Activated naive CD4-positive, alpha-beta T cell treated with anti-CD3 and anti-CD28 coated beads for 36 hours (primary cell): Measurements from ENCODE around the gene NINJ2. TPM values are rescaled to one million over a fixed set of nuclear protein-coding genes. Genes with fewer than 3 reads are reported as not detected.

ENCODE experiments used
- CTCF ChIA-PET: fragments of 350-600 bp; sonication (Branson Sonifier 250); formaldehyde crosslinking; loops from one replicate; lab custom pipeline; 2021; ENCODE audit warnings: antibody characterized with exemption; lab: Charles Lee
- DNase-seq: peaks from one replicate; pipeline ENCODE4 v3.0.0-alpha.2; 2020
- H3K27ac Mint-ChIP-seq: one replicate; pipeline ENCODE4 v1.8.0; 2021; ENCODE audit warnings: mild to moderate bottlenecking, mixed read lengths
- H3K27me3 Mint-ChIP-seq: one replicate; pipeline ENCODE4 v1.8.0; 2021; ENCODE audit warnings: low read depth, mixed read lengths
- H3K36me3 Mint-ChIP-seq: one replicate; pipeline ENCODE4 v1.8.0; 2021; ENCODE audit warnings: low read depth, mixed read lengths
- H3K4me1 Mint-ChIP-seq: one replicate; pipeline ENCODE4 v1.8.0; 2021; ENCODE audit warnings: low read depth, mixed read lengths
- H3K4me3 Mint-ChIP-seq: one replicate; pipeline ENCODE4 v1.8.0; 2021; ENCODE audit warnings: mild to moderate bottlenecking, moderate library complexity, mixed read lengths
- H3K9me3 Mint-ChIP-seq: one replicate; pipeline ENCODE4 v1.8.0; 2021; ENCODE audit warnings: mixed read lengths
- intact Hi-C: fragments of 100-400 bp; cut with micrococcal nuclease; formaldehyde crosslinking; loops from one replicate; pipeline ENCODE4 v1.15.1; 2023
- total RNA-seq, 2 experiments: library from RNA; stranded (reverse); gene quantifications; one replicate each; pipeline ENCODE4 v1.2.3, GENCODE V29; 2021

NINJ2 gene
- total RNA-seq, 2 experiments from 2014 or later = 1.8 to 2.5 TPM

- DNase-seq = no peak
- Mint-ChIP-seq H3K36me3 (no peaks in the 10 kb centered on the region), H3K4me1 (no peaks in the 10 kb centered on the region), H3K4me3 (no peak overlapping the region), H3K9me3 (no peaks in the 10 kb centered on the region), H3K27me3 (no peaks in the 10 kb centered on the region), H3K27ac (no peak overlapping the region)
- intact Hi-C loops = no loop called here
- CTCF ChIA-PET = interaction anchor here (0.7 kb wide), 1 partner anchor 27 kb away, joined by 3 read pairs; no protein-coding TSS in a partner anchor
Observed at GRCh38 chr12:522692-523378, 140.4 kb downstream of the NINJ2 start.

GRCh38 chr12:520119-520518 is 143.1 kb downstream of the NINJ2 start:
- Mint-ChIP-seq H3K9me3 (no peaks in the 10 kb centered on the region), H3K27ac (no peak overlapping the region), H3K27me3 (no peaks in the 10 kb centered on the region)

GRCh38 chr12:517538-517937 is 145.7 kb downstream of the NINJ2 start:
- no peak for DNase-seq
- intact Hi-C loops = no loop called here
- CTCF ChIA-PET = no interaction called here
- H3K4me3 Mint-ChIP-seq = no peak overlapping the region
- no peaks in the 10 kb centered on the region for H3K4me1 Mint-ChIP-seq
- no peaks in the 10 kb centered on the region for H3K27me3 Mint-ChIP-seq
- H3K27ac Mint-ChIP-seq = no peak overlapping the region
- H3K9me3 Mint-ChIP-seq = no peaks in the 10 kb centered on the region
- H3K36me3 Mint-ChIP-seq = no peaks in the 10 kb centered on the region

More at GRCh38 chr12:520119-520518, 143.1 kb downstream of the NINJ2 start:
- no peaks in the 10 kb centered on the region for H3K36me3 Mint-ChIP-seq
- CTCF ChIA-PET = interaction anchor here (0.8 kb wide), 1 partner anchor 11 kb away, joined by 4 read pairs; no protein-coding TSS in a partner anchor
- H3K4me1 Mint-ChIP-seq = no peaks in the 10 kb centered on the region
- H3K4me3 Mint-ChIP-seq = no peak overlapping the region
- no peak for DNase-seq
- intact Hi-C loops = no loop called here

Other genes with a start within 250 kb of the NINJ2 start
- gene B4GALNT3, start 203.5 kb downstream of the NINJ2 start, total RNA-seq = 1 to 10 TPM; 1.1 to 1.2 TPM
- gene WNK1, start 89.1 kb upstream of the NINJ2 start, total RNA-seq = 100 to 1,000 TPM; 112 to 134 TPM